NCI-H2227 (cell line): ENCODE data around the gene NME1.
"Not testable (repeated sequence)": the region's sequence is repeated elsewhere in the genome, so short reads cannot be mapped to it uniquely, and the experiment has no call there.

Source experiments
- DNase-seq: peaks from one replicate; lab custom pipeline; 2025; ENCODE audit not compliant: unreplicated experiment; lab: John Stamatoyannopoulos, UW

The NME1 gene

GRCh38 chr17:51153210-51154072, at the start of gene NME1:
NME1 (plus strand) TSS chr17:51153559; CDS start chr17:51155655, 2,096 bp downstream.
- DNase-seq = peak; percentile 99

- DNase-seq = no peak
Measured at GRCh38 chr17:51107778-51108177, 45.6 kb upstream of the NME1 start.

- DNase-seq = not testable (repeated sequence)
Measured at GRCh38 chr17:51112303-51113222, 40.8 kb upstream of the NME1 start.

DNA sequence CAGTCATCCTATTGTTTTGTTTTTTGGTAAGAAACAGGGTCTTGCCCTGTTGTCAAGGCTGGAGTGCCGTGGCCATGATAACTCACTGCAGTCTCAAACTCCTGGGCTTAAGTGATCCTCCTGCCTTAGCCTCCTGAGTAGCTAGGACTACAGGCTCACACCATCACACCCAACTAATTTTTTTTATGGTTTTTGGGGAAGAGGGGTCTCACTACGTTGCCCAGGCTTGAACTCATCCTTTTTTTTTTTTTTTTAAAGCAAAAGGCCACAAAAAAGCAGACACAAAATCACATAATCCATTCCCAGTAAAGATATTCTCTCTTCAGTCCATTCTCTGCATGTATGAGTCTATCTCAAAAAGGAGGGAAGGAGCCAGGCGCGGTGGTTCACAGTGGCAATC, 38.2 kb upstream of the NME1 start:
- no peak for DNase-seq

DNA sequence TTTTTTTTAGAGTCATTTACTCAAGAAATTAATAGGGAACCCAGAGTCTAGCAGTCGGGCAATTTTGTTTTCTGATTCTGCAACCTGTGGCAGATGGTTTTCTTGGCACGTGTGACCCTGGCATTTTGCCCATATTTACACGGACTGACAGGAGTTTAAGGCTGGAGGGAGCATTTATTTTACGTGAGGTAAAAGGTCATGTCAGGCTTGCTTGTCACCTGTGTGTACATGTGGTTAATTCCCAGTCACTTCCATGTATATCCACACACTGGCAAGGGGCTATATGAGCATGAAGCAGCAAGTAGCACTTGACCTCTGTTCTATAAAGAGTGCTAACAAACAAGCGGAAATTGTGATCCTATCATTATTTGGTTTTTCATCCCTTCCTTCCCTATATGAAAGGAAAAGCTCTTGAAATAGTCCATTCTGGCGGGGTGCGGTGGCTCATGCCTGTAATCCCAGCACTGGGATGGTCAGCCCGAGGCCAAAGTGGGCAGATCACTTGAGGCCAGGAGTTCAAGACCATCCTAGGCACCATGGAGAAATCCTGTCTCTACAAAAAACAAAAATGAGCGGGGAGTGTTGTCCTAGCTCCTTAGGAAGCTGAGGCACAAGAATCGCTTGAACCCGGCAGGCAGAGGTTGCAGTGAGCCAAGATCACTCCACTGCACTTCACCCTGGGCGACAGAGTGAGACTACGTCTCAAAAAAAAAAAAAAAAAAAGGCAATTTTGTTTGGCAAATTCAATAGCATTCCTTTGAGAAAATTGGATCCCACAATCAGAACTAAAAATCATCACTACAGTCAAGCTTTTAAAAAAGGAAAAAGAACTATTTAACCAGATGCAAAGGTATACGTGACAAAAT, 34.8 kb upstream of the NME1 start:
- peak; percentile 79 for DNase-seq

- DNase-seq = peak; percentile 57
Measured at GRCh38 chr17:51119415-51120356, 33.7 kb upstream of the NME1 start.

DNA sequence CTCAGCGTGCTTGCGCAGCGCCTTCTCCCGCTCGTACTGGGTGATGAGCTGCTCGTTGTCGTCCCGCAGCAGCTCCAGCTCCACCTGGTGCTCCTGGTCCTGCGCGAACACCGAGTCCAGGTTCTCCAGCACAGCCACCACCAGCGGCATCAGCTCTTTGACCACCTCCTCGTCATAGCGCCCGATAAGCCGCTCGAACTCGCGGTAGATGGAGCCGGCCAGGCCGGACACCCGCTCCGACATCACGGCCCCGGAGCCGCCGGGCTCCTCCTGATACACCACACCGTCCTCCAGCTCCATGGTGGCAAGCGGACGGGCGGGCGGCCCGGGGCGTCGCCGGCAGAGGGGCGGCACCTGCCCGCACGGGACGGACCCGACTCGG, 33.0 kb upstream of the NME1 start:
- peak; percentile 74 for DNase-seq

- peak; percentile 98 for DNase-seq
Measured at GRCh38 chr17:51120739-51121619, 32.4 kb upstream of the NME1 start, which contains the start of gene SPAG9. SPAG9 (minus strand) TSS chr17:51120868; CDS start chr17:51120656, 212 bp downstream.

DNA sequence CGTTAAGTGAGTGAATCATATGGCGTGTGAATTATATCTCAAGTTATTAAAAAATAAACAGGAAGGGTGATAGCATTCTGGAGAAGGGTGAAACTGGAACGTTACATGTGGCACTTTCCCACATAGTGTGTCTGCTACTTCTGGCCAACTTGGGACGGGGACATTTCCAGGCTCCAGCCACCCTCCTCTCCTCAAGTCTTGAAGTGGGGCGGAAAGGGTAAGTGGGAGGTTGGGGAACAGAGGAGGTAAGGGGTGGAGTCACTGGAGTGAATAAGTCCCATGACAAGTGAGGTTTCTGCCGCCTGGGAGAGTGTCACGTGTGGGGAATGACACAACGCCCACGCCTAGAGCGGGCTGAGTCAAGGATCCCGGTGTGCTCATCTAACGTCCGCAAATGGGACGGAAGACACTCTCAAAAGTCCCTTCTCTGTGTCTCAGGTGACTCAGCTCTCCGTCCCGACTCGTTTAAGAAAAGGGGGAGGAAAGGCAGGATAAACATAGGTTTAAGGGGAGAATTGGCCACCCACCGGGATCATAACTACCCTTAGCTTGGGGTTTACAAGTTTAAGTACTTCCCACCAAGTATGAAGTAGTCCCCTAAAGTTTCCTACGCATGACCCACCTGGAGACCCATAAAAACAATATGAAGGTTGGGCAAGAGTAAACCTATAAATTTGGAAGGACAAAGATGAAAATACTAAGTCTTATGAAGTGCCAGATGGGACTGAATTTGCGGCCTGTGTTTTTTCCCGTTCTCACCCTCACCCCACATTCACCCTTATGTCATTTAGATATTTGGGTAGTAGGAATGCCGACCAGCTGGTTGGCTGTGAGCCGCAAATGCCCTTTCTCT, 31.5 kb upstream of the NME1 start:
- peak; percentile 82 for DNase-seq

DNA sequence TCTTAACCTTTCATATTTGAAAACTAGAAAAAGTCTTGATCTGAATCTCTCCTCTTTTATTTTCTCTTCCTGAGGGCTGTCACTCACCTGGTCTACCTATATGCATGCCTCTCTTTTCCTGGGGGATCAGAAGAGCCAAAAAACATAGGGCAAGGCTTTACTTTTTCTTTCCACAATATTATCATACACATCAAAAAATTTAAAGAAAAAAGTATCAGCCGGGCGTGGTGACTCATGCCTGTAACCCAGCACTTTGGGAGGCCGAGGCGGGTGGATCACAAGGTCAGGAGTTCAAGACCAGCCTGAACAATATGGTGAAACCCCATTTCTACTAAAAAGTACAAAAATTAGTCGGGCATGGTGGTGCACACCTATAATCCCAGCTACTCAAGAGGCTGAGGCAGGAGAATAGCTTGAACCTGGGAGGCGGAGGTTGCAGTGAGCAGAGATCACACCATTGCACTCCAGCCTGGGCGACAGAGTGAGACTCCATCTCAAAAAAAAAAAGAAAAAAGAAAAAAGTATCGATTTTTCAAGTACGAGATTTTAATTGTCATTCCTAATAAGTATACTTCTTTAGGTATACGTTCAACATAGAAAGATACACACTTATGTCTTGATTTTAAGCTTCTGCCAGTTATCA, 30.8 kb upstream of the NME1 start:
- DNase-seq = not testable (repeated sequence)

DNA sequence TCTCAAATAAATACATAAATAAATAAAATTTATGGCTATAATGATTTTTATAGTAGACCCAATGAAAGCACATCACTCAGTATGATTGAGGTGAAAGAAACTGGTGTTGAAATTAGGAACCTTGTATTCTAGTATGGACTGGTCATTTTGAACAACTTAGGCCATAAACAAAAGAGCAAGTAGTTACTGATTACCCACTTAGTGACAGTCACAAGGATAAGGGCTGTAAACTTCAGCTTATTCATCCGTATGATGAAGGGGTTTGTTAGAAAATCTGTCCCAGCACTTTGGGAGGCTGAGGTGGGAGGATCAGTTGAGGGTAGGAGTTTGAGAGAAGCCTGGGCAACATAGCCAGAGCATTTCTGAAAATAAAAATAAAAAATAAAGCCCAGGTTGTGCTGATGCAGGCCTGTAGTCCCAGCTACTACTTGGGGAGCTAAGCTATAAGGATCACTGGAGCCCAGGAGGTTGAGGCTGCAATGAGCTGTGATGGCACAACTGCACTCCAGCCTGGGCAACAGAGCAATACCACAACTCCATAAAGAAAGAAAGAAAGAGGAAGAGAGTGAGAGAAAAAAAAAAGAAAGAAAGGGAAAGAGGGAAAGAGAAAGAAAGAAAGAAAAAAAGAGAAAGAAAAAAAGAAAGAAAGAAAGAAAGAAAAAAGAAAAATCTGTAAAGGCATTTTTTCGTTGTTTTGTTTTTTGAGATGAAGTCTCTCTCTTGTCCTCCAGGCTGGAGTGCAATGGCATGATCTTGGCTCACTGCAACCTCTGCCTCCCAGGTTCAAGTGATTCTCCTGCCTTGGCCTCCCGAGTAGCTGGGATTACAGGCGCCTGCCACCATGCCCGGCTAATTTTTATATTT, 28.5 kb upstream of the NME1 start:
- no peak for DNase-seq

DNA sequence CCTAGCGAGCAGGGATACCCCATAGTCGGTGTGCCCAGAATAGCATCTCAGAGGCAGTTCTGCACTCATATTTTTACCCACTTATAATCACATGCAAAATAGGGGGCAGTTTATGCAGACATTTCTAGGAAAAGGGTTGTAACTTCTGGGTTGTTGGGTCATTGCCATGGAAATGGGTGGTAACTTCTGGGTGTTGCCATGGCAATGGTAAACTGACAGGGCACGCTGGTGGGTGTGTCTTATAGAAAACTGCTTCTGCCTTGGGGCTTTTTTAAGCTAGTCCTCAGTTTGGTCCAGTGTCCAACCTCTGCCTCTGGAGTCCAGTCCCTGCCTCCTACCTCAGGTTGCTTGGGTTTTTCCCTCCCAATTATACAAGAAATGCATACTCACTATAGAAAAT, 25.3 kb upstream of the NME1 start:
- no peak for DNase-seq

DNA sequence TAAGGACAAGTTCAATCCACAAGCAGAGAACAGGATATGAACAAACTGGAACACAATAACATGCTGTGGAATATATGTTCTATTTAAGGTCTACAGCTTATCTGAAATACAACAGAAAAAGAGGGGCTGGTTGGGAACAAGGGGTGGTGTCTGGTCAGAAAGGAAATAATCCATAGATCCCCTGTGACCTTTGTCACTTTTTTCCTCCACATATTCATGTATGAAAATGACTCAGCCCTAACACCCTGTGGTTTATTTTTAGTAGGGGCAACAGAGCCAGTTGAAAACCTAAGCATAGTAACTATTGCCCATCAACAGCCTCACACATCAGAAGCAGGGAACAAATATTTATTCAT, 20.4 kb upstream of the NME1 start:
- DNase-seq = no peak

GRCh38 chr17:51133365-51133764, 20.0 kb upstream of the NME1 start:
- no peak for DNase-seq

DNA sequence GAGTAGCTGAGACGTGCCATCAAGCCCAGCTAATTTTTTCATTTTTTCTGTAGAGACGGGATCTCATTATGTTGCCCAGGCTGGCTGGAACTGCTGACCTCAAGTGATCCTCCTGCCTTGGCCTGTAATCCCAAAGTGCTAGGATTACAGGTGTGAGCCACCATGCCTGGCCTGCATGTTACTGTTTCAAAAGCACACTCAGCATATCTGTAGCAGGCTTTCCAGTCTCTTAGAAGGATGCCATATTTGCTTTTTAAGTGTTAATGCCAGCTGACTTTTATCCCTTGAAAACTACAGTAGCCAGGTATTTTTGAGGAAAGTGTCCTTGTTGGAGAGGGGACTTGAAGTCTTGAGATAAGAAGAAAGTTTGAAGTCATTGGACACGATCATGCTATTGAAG, 17.4 kb upstream of the NME1 start:
- no peak for DNase-seq

DNA sequence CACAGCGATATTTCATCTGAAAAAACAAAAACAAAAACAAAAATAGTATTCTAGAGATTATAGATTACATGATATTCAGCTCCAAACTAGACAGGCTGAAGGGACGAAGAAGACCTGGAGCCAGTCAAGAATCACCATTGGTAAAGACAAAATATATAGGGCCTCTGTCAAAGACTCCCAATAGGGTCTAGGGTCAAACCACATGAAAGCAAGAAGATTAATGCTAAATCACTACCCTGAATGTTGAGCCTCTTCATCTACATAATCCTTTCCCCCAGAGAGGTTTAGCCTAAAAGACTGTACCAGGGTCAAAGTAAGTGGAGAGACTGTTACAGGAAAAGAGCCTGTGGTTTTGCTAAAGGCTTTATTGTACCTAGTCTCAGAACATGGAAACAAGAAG, 10.8 kb upstream of the NME1 start:
- no peak for DNase-seq
